Activated CD8-positive, alpha-beta T cell treated with anti-CD3 and anti-CD28 coated beads for 36 hours (primary cell): Measurements from ENCODE around the gene TUFT1. TPM values are rescaled to one million over a fixed set of nuclear protein-coding genes. Genes with fewer than 3 reads are reported as not detected.

ENCODE experiments used
- ATAC-seq: fragments of 200-7000 bp; cut with Tn5 transposase; one replicate; pipeline ENCODE4 v1.10.0; 2021; ENCODE audit warnings: mild to moderate bottlenecking, moderate library complexity
- CTCF ChIA-PET: fragments of 350-600 bp; sonication (Branson Sonifier 250); formaldehyde crosslinking; loops from one replicate; lab custom pipeline; 2021; ENCODE audit warnings: antibody characterized with exemption; lab: Charles Lee
- POLR2A ChIA-PET: fragments of 350-600 bp; sonication (Branson Sonifier 250); formaldehyde crosslinking; loops from one replicate; lab custom pipeline; 2021; ENCODE audit warnings: antibody characterized with exemption; lab: Charles Lee
- DNase-seq: peaks from one replicate; pipeline ENCODE4 v3.0.0-alpha.2; 2020
- H3K27ac Mint-ChIP-seq: one replicate; pipeline ENCODE4 v1.8.0; 2021; ENCODE audit warnings: mild to moderate bottlenecking, mixed read lengths
- H3K27me3 Mint-ChIP-seq: one replicate; pipeline ENCODE4 v1.8.0; 2021; ENCODE audit warnings: mixed read lengths
- H3K36me3 Mint-ChIP-seq: one replicate; pipeline ENCODE4 v1.8.0; 2021; ENCODE audit warnings: low read depth, mixed read lengths
- H3K4me1 Mint-ChIP-seq: one replicate; pipeline ENCODE4 v1.8.0; 2021; ENCODE audit warnings: low read depth, mixed read lengths
- H3K4me3 Mint-ChIP-seq: one replicate; pipeline ENCODE4 v1.8.0; 2021; ENCODE audit warnings: mild to moderate bottlenecking, moderate library complexity, mixed read lengths
- H3K9me3 Mint-ChIP-seq: one replicate; pipeline ENCODE4 v1.8.0; 2021; ENCODE audit warnings: mixed read lengths
- intact Hi-C: fragments of 100-400 bp; cut with micrococcal nuclease; formaldehyde crosslinking; loops from one replicate; pipeline ENCODE4 v1.10.0; 2022
- total RNA-seq, 2 experiments: library from RNA; stranded (reverse); gene quantifications; one replicate each; pipeline ENCODE4 v1.2.3, GENCODE V29; 2021
- TF ChIP-seq, protein P1 (sequence below): fragments of 200-600 bp; IDR thresholded peaks from one replicate; pipeline ENCODE4 v1.8.0; 2022; ENCODE audit warnings: antibody characterized with exemption, mild to moderate bottlenecking

The TUFT1 gene
- total RNA-seq, 2 experiments from 2014 or later, result 1.0 to 1.5 TPM

DNA sequence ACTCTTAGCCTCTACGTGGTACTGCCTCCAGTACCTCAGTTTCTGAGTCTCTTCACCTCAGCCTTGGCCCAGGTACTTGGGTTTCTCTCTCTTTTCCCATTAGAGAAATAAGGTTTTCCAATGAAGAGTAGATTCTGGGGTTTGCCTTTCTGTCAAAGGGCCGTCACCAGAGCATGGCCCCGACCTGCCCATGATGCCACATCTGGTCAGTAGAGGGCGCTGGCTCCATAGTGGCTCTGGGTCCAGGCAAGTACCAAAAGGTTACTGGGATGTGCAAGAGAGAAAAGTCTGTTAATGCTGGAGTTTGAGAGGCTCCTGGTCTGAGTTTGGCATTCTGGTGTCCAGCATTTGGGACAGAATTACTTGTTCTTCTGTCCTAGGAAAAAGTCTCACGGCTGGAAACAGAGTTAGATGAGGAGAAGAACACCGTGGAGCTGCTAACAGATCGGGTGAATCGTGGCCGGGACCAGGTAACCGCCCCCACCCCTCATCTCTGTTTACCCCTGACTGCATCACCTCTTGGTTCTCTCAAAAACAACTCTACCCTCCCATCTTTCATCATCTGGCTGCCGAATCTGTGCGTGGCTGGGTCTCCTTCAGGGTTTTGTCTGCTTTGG lies 5.3 kb upstream of the TUFT1 start:
- TF ChIP-seq, protein P1, sequence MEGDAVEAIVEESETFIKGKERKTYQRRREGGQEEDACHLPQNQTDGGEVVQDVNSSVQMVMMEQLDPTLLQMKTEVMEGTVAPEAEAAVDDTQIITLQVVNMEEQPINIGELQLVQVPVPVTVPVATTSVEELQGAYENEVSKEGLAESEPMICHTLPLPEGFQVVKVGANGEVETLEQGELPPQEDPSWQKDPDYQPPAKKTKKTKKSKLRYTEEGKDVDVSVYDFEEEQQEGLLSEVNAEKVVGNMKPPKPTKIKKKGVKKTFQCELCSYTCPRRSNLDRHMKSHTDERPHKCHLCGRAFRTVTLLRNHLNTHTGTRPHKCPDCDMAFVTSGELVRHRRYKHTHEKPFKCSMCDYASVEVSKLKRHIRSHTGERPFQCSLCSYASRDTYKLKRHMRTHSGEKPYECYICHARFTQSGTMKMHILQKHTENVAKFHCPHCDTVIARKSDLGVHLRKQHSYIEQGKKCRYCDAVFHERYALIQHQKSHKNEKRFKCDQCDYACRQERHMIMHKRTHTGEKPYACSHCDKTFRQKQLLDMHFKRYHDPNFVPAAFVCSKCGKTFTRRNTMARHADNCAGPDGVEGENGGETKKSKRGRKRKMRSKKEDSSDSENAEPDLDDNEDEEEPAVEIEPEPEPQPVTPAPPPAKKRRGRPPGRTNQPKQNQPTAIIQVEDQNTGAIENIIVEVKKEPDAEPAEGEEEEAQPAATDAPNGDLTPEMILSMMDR, result peak; percentile 78
- peak; percentile 92 for ATAC-seq

GRCh38 chr1:151535326-151536271 lies 4.5 kb upstream of the TUFT1 start:
- TF ChIP-seq, protein P1, result no peak
- Mint-ChIP-seq H3K4me1 (peaks cover 3% of the 10 kb centered on the region), H3K9me3 (no peaks in the 10 kb centered on the region), H3K27ac (no peak overlapping the region), H3K4me3 (no peak overlapping the region), H3K27me3 (no peaks in the 10 kb centered on the region), H3K36me3 (no peaks in the 10 kb centered on the region)
- ChIA-PET CTCF (interaction anchor here (0.8 to 2.8 kb wide), 14 partner anchors 8 to 299 kb away, joined by 3 to 9 read pairs (median 4); no protein-coding TSS in a partner anchor), POLR2A (no interaction called here)
- no peak for ATAC-seq
- intact Hi-C loops, result no loop called here
- DNase-seq, result no peak

More for the DNA sequence above, 5.3 kb upstream of the TUFT1 start:
- intact Hi-C loops, result no loop called here
- POLR2A ChIA-PET, result no interaction called here
- Mint-ChIP-seq H3K27me3 (no peaks in the 10 kb centered on the region), H3K36me3 (no peaks in the 10 kb centered on the region), H3K27ac (no peak overlapping the region), H3K4me1 (peaks cover 2% of the 10 kb centered on the region), H3K9me3 (no peaks in the 10 kb centered on the region), H3K4me3 (no peak overlapping the region)
- CTCF ChIA-PET, result interaction anchor here (0.8 to 2.8 kb wide), 13 partner anchors 7 to 300 kb away, joined by 3 to 9 read pairs (median 4); no protein-coding TSS in a partner anchor
- DNase-seq, result peak; percentile 88

- CTCF ChIA-PET, result interaction anchor here (1.0 to 1.7 kb wide), 5 partner anchors 12 to 199 kb away, joined by 3 to 4 read pairs (median 3); no protein-coding TSS in a partner anchor
- Mint-ChIP-seq H3K9me3 (no peaks in the 10 kb centered on the region), H3K27ac (no peak overlapping the region), H3K27me3 (peaks cover 3% of the 10 kb centered on the region), H3K4me3 (no peak overlapping the region), H3K36me3 (no peaks in the 10 kb centered on the region), H3K4me1 (peaks cover 11% of the 10 kb centered on the region)
- TF ChIP-seq, protein P1, result no peak
- DNase-seq (no peak), ATAC-seq (no peak)
- intact Hi-C loops, result no loop called here
- POLR2A ChIA-PET, result no interaction called here
Observed at GRCh38 chr1:151536499-151536898, 3.6 kb upstream of the TUFT1 start.

DNA sequence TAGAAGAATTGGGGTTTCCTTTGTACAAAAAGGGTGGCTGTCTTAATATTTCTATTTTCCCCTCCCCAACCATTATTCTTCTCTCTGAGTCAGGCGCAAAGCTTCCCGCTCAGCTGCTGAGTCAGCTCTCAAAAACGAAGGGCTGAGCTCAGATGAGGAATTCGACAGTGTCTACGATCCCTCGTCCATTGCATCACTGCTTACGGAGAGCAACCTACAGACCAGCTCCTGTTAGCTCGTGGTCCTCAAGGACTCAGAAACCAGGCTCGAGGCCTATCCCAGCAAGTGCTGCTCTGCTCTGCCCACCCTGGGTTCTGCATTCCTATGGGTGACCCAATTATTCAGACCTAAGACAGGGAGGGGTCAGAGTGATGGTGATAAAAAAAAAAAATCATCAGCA lies 3.0 kb upstream of the TUFT1 start:
- POLR2A ChIA-PET, result no interaction called here
- intact Hi-C loops, result no loop called here

More for the DNA sequence above, 3.0 kb upstream of the TUFT1 start:
- TF ChIP-seq, protein P1, result no peak
- Mint-ChIP-seq H3K9me3 (no peaks in the 10 kb centered on the region), H3K4me1 (peaks cover 15% of the 10 kb centered on the region), H3K4me3 (no peak overlapping the region), H3K27me3 (peaks cover 8% of the 10 kb centered on the region), H3K27ac (no peak overlapping the region), H3K36me3 (no peaks in the 10 kb centered on the region)
- DNase-seq (no peak), ATAC-seq (no peak)
- CTCF ChIA-PET, result interaction anchor here (0.7 to 1.4 kb wide), 4 partner anchors 12 to 198 kb away, joined by 3 read pairs; no protein-coding TSS in a partner anchor
